HepG2 (cell line): Measurements from ENCODE around the gene MRPS25. TPM values are rescaled to one million over a fixed set of nuclear protein-coding genes. Genes with fewer than 3 reads are reported as not detected.

Experiments
- ARNT ChIP-seq: fragments of 450-650 bp; IDR thresholded peaks from 2 replicates; pipeline ENCODE4 v1.6.1; 2017
- ASH2L ChIP-seq: fragments of 300-600, 200-600 bp; sonication (generic); IDR thresholded peaks from 2 replicates; pipeline ENCODE4 v1.7.0; 2017; ENCODE audit warnings: low read depth, mild to moderate bottlenecking, moderate library complexity, mixed read lengths, low read length; ENCODE audit not compliant: insufficient read length
- BCL3 ChIP-seq: sonication (generic); formaldehyde crosslinking; IDR thresholded peaks from 2 replicates; pipeline ENCODE4 v1.5.1; 2020; ENCODE audit warnings: mild to moderate bottlenecking, missing genetic modification reagents, moderate library complexity
- GATAD2A ChIP-seq: IDR thresholded peaks from 2 replicates; pipeline ENCODE4 v1.6.1; 2016
- HNRNPH1 ChIP-seq: fragments of 200-400 bp; formaldehyde crosslinking; optimal IDR thresholded peaks from 2 replicates; pipeline ENCODE3; 2017; ENCODE audit warnings: mild to moderate bottlenecking, low read depth, low read length
- ISX ChIP-seq: sonication (generic); formaldehyde crosslinking; conservative IDR thresholded peaks from 2 replicates; pipeline ENCODE4 v1.5.0; 2020; ENCODE audit warnings: missing genetic modification reagents
- KAT8 ChIP-seq: IDR thresholded peaks from 2 replicates; pipeline ENCODE4 v1.6.1; 2016; ENCODE audit warnings: missing genetic modification reagents, missing compliant biosample characterization
- MXD4 ChIP-seq: IDR thresholded peaks from 2 replicates; pipeline ENCODE4 v1.6.1; 2016; ENCODE audit warnings: mild to moderate bottlenecking, missing biosample characterization, missing genetic modification reagents
- PITX1 ChIP-seq: sonication (generic); formaldehyde crosslinking; IDR thresholded peaks from 2 replicates; pipeline ENCODE4 v1.5.1; 2020; ENCODE audit warnings: mild to moderate bottlenecking, missing genetic modification reagents
- PRDM4 ChIP-seq: sonication (generic); formaldehyde crosslinking; IDR thresholded peaks from 2 replicates; pipeline ENCODE4 v1.9.0; 2021; ENCODE audit warnings: missing genetic modification reagents, borderline replicate concordance
- RBFOX2 ChIP-seq: fragments of 200-400 bp; formaldehyde crosslinking; IDR thresholded peaks from 2 replicates; pipeline ENCODE4 v1.6.1; 2017; ENCODE audit warnings: low read depth, mild to moderate bottlenecking, low read length
- SNAI1 ChIP-seq: sonication (generic); formaldehyde crosslinking; IDR thresholded peaks from 2 replicates; pipeline ENCODE4 v1.5.0; 2020; ENCODE audit warnings: mild to moderate bottlenecking, missing genetic modification reagents, borderline replicate concordance
- SNAPC5 ChIP-seq: sonication (generic); formaldehyde crosslinking; IDR thresholded peaks from 2 replicates; pipeline ENCODE4 v1.8.1; 2023; ENCODE audit warnings: mild to moderate bottlenecking, missing genetic modification reagents, borderline replicate concordance
- SP2 ChIP-seq: sonication (generic); formaldehyde crosslinking; IDR thresholded peaks from 2 replicates; pipeline ENCODE4 v1.5.1; 2020; ENCODE audit warnings: mild to moderate bottlenecking, missing genetic modification reagents
- SRSF1 ChIP-seq: fragments of 200-400 bp; formaldehyde crosslinking; optimal IDR thresholded peaks from 2 replicates; pipeline ENCODE3; 2017; ENCODE audit warnings: mild to moderate bottlenecking, low read depth, low read length, moderate library complexity
- U2AF1 ChIP-seq: fragments of 200-400 bp; formaldehyde crosslinking; optimal IDR thresholded peaks from 2 replicates; pipeline ENCODE3; 2017; ENCODE audit warnings: mild to moderate bottlenecking, low read depth, low read length
- ZNF263 ChIP-seq: sonication (generic); formaldehyde crosslinking; IDR thresholded peaks from 2 replicates; pipeline ENCODE4 v1.4.0; 2020; ENCODE audit warnings: missing genetic modification reagents
- ZNF556 ChIP-seq: sonication (generic); formaldehyde crosslinking; IDR thresholded peaks from 2 replicates; pipeline ENCODE4 v1.4.0; 2020; ENCODE audit warnings: mild to moderate bottlenecking, missing genetic modification reagents, borderline replicate concordance
- ZNF75D ChIP-seq: sonication (generic); formaldehyde crosslinking; IDR thresholded peaks from 2 replicates; pipeline ENCODE4 v1.8.1; 2023; ENCODE audit warnings: missing genetic modification reagents, mild to moderate bottlenecking, borderline replicate concordance
- ZNF772 ChIP-seq: sonication (generic); formaldehyde crosslinking; IDR thresholded peaks from 2 replicates; pipeline ENCODE4 v1.5.0; 2020; ENCODE audit warnings: mild to moderate bottlenecking, missing genetic modification reagents
- ZNF773 ChIP-seq: sonication (generic); formaldehyde crosslinking; IDR thresholded peaks from 2 replicates; pipeline ENCODE4 v1.4.0; 2020; ENCODE audit warnings: missing genetic modification reagents, borderline replicate concordance
- ZSCAN25 ChIP-seq: sonication (generic); formaldehyde crosslinking; IDR thresholded peaks from 2 replicates; pipeline ENCODE4 v1.8.0; 2022; ENCODE audit warnings: mild to moderate bottlenecking, missing genetic modification reagents
- polyA plus RNA-seq, 8 experiments: library from polyadenylated mRNA; depleted of rRNA in 3 of 8; stranded (reverse) in 7 of 8; unstranded in 1 of 8; fragments of >200 nt; fragmentation: Illumina TruSeq in 4 of 8; extraction: Trizol in 4 of 8; gene quantifications; 2 replicates each; pipeline versions ENCODE4 v1.2.1 to v1.2.3, GENCODE V29; 2011 to 2016; ENCODE audit warnings: low read depth in 4 of 8, missing spikeins in 1 of 8, mixed read lengths in 1 of 8; ENCODE audit not compliant: insufficient read depth in 1 of 8
- total RNA-seq, 5 experiments: library from RNA; depleted of rRNA; stranded (reverse); fragments of >200 nt; fragmentation: Illumina TruSeq; extraction: Trizol; gene quantifications; 2 replicates each; pipeline ENCODE4 v1.2.3, GENCODE V29; 2016; ENCODE audit warnings: low read depth in 1 of 5
- TF ChIP-seq, protein P1 (sequence below): IDR thresholded peaks from 2 replicates; pipeline ENCODE4 v1.6.1; 2012; ENCODE audit warnings: low read depth, low read length, improper control_type of control experiment
- TF ChIP-seq, protein P2 (sequence below): sonication (generic); formaldehyde crosslinking; IDR thresholded peaks from 2 replicates; pipeline ENCODE4 v1.4.0; 2020; ENCODE audit warnings: low read depth, mild to moderate bottlenecking, missing genetic modification reagents

Gene MRPS25
- total and polyA plus RNA-seq, 2 of the 13 experiments (the other 11 are each of a cell fraction or from before 2014, with no cell fraction given), result 60.1 to 74.3 TPM

GRCh38 chr3:15098503-15099363 is 33.6 kb upstream of the MRPS25 start, which contains the start of gene RBSN (continued):
- TF ChIP-seq ZSCAN25 (peak; percentile 38; the same call in 1 of the 2 replicates), BCL3 (CRISPR knock-in tag) (peak; percentile 62; the same call in 1 of the 2 replicates), PRDM4 (CRISPR knock-in tag) (no peak), ZNF773 (CRISPR knock-in tag) (peak; percentile 50; the same call in 1 of the 2 replicates), ZNF556 (peak; percentile 98; the same call in 1 of the 2 replicates), ASH2L (peak; percentile 99), KAT8 (peak; percentile 99), RBFOX2 (peak; percentile 92), HNRNPH1 (peak; percentile 94), ZNF75D (CRISPR knock-in tag) (no peak), SP2 (CRISPR knock-in tag) (peak; percentile 68), ZNF772 (CRISPR knock-in tag) (peak; percentile 90), ZNF263 (0 out of 2 replicates have a peak, but pooled peaks have one; percentile 33), GATAD2A (CRISPR knock-in tag) (peak; percentile 74), ISX (CRISPR knock-in tag) (no peak), U2AF1 (peak; percentile 19), PITX1 (CRISPR knock-in tag) (peak; percentile 68; the same call in 1 of the 2 replicates), MXD4 (CRISPR knock-in tag) (peak; percentile 75; the same call in 1 of the 2 replicates), ARNT (no peak), SNAPC5 (CRISPR knock-in tag) (peak; percentile 80; the same call in 1 of the 2 replicates), SNAI1 (no peak), SRSF1 (peak; percentile 93)
- TF ChIP-seq, protein P1, sequence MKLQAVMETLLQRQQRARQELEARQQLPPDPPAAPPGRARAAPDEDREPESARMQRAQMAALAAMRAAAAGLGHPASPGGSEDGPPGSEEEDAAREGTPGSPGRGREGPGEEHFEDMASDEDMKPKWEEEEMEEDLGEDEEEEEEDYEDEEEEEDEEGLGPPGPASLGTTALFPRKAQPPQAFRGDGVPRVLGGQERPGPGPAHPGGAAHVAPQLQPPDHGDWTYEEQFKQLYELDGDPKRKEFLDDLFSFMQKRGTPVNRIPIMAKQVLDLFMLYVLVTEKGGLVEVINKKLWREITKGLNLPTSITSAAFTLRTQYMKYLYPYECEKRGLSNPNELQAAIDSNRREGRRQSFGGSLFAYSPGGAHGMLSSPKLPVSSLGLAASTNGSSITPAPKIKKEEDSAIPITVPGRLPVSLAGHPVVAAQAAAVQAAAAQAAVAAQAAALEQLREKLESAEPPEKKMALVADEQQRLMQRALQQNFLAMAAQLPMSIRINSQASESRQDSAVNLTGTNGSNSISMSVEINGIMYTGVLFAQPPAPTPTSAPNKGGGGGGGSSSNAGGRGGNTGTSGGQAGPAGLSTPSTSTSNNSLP, result peak; percentile 74; the same call in 1 of the 2 replicates
- TF ChIP-seq, protein P2, sequence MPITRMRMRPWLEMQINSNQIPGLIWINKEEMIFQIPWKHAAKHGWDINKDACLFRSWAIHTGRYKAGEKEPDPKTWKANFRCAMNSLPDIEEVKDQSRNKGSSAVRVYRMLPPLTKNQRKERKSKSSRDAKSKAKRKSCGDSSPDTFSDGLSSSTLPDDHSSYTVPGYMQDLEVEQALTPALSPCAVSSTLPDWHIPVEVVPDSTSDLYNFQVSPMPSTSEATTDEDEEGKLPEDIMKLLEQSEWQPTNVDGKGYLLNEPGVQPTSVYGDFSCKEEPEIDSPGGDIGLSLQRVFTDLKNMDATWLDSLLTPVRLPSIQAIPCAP, result no peak
